Measurements from ENCODE around the gene ECSCR.

The ECSCR gene

DNA sequence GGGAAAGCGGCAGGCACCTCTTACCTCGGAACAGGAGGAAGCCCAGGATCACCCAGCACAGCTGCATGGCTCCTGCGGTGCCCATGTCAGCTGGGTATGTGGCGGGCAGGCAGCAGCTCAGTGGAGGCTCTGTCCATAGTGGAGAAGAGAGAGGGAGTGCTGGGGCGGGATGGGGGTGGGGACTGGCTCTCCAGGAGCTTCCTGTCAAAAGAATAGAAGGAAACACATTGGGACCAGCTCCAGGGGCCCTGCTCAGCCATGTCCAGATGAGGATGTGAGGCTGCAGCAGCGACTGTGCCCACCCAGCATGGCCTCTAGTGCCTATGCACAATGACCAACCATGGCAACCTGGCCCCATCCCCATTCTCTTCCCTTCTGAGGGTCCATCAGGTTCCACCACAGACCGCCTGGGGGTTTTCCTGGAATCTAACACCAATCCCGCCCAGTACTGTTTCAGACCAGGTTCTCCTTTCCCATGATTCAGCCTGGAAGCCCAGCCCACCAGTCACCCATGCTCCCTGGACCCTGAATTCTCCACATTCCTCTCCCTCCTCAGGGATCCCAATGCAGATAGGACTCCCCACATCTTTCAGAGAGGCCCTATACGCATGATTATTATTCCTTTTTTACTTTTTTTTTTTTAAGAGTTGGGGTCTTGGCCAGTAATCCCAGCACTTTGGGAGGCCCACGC lies at the start of gene ECSCR:
Gene ECSCR, minus strand, starts transcription at position 158 of the 691 bp plus-strand sequence. Its CDS starts 73 bp downstream, at position 85.
- TF ChIP-seq, protein P1, sequence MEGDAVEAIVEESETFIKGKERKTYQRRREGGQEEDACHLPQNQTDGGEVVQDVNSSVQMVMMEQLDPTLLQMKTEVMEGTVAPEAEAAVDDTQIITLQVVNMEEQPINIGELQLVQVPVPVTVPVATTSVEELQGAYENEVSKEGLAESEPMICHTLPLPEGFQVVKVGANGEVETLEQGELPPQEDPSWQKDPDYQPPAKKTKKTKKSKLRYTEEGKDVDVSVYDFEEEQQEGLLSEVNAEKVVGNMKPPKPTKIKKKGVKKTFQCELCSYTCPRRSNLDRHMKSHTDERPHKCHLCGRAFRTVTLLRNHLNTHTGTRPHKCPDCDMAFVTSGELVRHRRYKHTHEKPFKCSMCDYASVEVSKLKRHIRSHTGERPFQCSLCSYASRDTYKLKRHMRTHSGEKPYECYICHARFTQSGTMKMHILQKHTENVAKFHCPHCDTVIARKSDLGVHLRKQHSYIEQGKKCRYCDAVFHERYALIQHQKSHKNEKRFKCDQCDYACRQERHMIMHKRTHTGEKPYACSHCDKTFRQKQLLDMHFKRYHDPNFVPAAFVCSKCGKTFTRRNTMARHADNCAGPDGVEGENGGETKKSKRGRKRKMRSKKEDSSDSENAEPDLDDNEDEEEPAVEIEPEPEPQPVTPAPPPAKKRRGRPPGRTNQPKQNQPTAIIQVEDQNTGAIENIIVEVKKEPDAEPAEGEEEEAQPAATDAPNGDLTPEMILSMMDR (IDR thresholded peaks at IDR 0.05), result no peak

DNA sequence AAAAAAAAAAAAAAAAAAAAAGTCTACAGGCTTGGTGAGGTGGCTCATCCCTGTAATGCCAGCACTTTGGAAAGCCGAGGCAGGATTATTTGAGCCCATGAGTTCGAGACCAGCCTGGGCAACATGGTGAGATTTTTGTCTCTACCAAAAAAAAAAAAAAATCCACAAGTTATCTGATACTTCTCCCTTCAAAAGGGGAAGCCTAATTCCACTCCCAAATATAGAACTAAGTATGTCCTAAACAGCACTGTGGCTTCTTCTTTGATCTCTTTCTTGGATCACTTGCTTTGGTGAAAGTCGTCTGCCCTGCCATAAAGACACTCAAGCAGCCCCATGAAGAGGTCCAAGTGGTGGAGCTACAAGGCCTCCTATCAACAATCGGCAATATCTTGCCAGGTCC lies 38.8 kb upstream of the ECSCR start:
- TF ChIP-seq, protein P1 (IDR thresholded peaks at IDR 0.05), result no peak

DNA sequence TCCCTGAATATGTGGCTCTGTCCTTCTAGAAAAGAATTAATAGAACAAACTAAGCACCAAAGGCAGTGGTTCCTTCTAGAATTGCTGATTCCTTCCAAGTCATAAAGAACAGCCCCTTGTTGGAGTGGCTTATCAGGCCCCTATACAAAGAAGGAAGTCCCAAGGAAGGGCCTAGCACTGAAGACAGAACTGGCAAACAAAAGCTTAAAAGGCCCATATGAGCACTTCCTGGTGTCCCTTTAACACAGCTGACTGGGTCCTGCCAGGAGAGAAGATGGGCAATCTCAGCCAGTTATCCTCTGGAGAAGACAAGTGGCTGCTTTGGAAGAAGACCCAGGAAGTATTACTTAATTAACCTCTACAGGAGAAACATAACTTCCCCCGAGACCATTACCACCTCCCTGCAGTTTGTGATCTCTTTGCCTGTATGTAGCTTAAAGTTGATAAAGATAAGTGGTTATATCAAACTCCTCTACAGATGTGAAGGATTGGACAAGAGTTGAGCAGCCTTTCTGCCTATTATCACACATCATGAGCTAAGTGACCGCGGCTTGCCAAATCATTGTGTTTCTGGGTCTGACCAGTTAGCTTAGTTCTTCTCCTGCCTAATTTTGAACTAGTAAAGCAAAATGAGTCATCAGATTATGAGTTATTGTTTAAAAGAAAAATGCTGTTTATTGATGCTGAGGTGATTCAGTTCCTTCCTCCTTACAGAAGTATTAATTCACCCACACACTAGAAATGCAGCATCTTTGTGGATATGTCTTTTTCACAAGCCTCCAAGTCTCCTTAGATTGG lies 33.3 kb upstream of the ECSCR start:
- TF ChIP-seq, protein P1 (IDR thresholded peaks at IDR 0.05), result no peak

DNA sequence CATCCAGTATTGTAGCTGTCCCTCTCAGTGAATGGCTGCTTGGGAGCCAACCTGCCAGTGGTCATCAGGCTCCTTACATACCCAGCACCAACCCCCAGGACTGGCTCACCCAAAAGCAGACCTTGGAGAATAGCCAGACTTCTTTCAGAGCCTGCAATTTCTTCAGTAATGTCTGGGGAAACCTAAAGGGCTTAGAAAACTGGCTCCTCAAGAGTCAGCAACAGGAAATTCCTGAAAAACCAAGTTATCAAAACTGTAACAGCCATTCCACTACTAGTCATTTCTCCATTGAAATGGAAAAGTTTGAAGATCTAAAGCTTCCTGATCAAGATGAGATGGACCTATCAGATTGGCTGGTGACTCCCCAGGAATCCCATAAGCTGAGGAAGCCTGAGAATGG lies 32.3 kb upstream of the ECSCR start:
- TF ChIP-seq, protein P1 (IDR thresholded peaks at IDR 0.05), result no peak

DNA sequence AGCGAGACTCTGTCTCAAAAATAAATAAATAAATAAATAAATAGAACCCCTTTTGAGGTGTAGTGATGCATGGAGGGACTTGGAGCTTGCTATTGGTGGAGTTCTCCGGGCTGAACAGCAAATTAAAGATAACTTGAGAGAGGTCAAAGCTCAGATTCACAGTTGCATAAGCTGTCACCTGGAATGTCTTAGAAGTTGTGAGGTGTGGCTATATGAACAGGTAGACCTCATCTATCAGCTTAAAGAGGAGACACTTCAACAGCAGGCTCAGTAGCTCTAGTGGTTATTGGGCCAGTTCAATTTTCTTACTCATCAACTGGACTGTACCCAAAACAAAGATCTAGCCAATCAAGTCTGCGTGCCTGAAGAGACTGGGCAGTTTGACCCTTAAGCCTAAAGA lies 31.7 kb upstream of the ECSCR start:
- TF ChIP-seq, protein P1 (IDR thresholded peaks at IDR 0.05), result no peak

DNA sequence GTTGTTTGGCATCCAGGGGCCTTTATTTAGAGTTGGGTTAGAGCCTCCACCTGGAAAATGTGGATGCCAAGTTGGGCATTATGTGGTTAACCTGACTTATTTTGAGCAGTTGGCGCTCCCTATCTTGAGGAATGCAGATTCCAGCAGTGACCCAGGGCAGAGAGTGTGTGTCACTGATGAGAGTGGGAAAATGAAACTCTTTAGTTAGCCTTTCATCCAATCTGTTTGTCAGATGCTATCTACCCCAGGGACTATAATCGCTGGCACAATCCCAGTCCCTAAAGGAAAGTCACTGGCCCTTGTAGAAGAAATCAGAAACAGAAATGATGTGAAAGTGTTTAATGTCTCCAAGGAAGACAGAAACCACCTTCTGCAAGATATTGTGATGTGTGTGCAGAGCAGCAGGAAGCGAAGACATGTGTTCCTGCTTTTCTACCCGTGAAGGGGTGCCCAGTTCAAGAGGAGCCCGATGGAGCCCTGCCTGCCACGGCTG lies 30.2 kb upstream of the ECSCR start:
- TF ChIP-seq, protein P1 (IDR thresholded peaks at IDR 0.05), result no peak

DNA sequence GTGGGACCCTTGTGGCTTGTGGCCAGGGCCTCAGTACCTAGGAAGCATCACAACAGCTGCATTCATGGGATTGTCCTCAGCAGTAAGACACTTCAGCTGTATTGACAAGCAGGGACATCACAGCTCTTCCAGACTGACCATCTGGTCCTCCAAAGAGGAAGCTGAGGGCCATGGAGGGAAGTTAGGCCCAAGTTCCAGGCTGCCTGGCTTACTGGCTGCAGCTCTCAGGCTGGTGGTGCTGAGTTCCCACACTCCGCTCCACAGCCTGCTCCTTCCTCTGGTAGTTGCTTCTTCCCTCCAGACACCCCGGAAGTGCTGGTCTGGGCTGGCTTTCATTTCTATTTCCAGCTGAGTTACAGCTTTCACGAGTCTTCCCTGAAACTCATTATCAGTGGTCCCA lies 25.7 kb upstream of the ECSCR start:
- TF ChIP-seq, protein P1 (IDR thresholded peaks at IDR 0.05), result no peak

All from LNCAP (cell line).